SK-N-SH (cell line): ENCODE data around the gene HNRNPA1. TPM values are rescaled to one million over a fixed set of nuclear protein-coding genes. Genes with fewer than 3 reads are reported as not detected.

Experiments
- CTCF ChIA-PET: fragments of 300-600, 350-600 bp; formaldehyde crosslinking; extraction: SDS; loops from one replicate; lab custom pipeline; 2021; lab: Yijun Ruan, JAX
- POLR2A ChIA-PET: fragments of 350-600 bp; sonication (Branson Sonifier 250); formaldehyde crosslinking; extraction: SDS; loops from one replicate; lab custom pipeline; 2020; ENCODE audit warnings: antibody characterized with exemption, inconsistent platforms; lab: Yijun Ruan, JAX
- DNase-seq: peaks from one replicate; pipeline ENCODE4 v3.0.0; 2012
- H2AFZ ChIP-seq: fragments of 200-600 bp; sonication (generic); 2 replicates; pipeline ENCODE4 v1.8.1; 2016; ENCODE audit warnings: antibody characterized with exemption, mild to moderate bottlenecking, low read depth
- H3F3A ChIP-seq: fragments of 200-600 bp; sonication (generic); replicated peaks from 2 replicates; pipeline ENCODE3; 2016; ENCODE audit warnings: antibody characterized with exemption, mild to moderate bottlenecking; ENCODE audit not compliant: insufficient read depth
- H3K27ac ChIP-seq, 2 experiments: fragments of 200-500 bp in 1 of 2; fragments of 200-600 bp in 1 of 2; sonication (Bioruptor generic) in 1 of 2; sonication (generic), shearing (Covaris generic) in 1 of 2; 2 replicates each; pipeline versions ENCODE4 v1.5.1 to v1.6.1; 2014 to 2016; ENCODE audit warnings: low read depth in 2 of 2, inconsistent platforms in 1 of 2, low read length in 1 of 2, mild to moderate bottlenecking in 1 of 2, mixed read lengths in 1 of 2
- H3K27me3 ChIP-seq: fragments of 200-600 bp; sonication (generic), shearing (Covaris generic); 2 replicates; pipeline ENCODE4 v1.6.1; 2016; ENCODE audit warnings: mixed run types; ENCODE audit not compliant: insufficient read depth
- H3K36me3 ChIP-seq, 2 experiments: fragments of 200-500 bp in 1 of 2; fragments of 200-600 bp in 1 of 2; sonication (Bioruptor generic) in 1 of 2; sonication (generic) in 1 of 2; replicated peaks in 1 of 2; 2 replicates each; pipeline versions ENCODE3 to v1.5.1; 2014 to 2016; ENCODE audit warnings: low read length in 1 of 2, mild to moderate bottlenecking in 1 of 2; ENCODE audit not compliant: insufficient read depth in 2 of 2, control insufficient read depth in 1 of 2
- H3K4me1 ChIP-seq, 2 experiments: fragments of 200-500 bp in 1 of 2; fragments of 200-600 bp in 1 of 2; sonication (Bioruptor generic) in 1 of 2; sonication (generic), shearing (Covaris generic) in 1 of 2; 2 replicates each; pipeline versions ENCODE4 v1.5.1 to v1.6.1; 2014 to 2016; ENCODE audit warnings: low read depth in 1 of 2, low read length in 1 of 2, mixed run types in 1 of 2; ENCODE audit not compliant: insufficient read depth in 2 of 2, control insufficient read depth in 1 of 2
- H3K4me2 ChIP-seq: fragments of 200-600 bp; sonication (generic), shearing (Covaris generic); 2 replicates; pipeline ENCODE4 v1.6.1; 2017; ENCODE audit warnings: mixed run types
- H3K4me3 ChIP-seq, 2 experiments: fragments of 200-500 bp in 1 of 2; fragments of 200-600 bp in 1 of 2; sonication (Bioruptor generic) in 1 of 2; sonication (generic), shearing (Covaris generic) in 1 of 2; 2 replicates each; pipeline versions ENCODE4 v1.5.1 to v1.8.1; 2014 to 2016; ENCODE audit warnings: low read depth in 2 of 2, inconsistent platforms in 1 of 2, low read length in 1 of 2, mild to moderate bottlenecking in 1 of 2, mixed read lengths in 1 of 2, moderate library complexity in 1 of 2
- H3K79me2 ChIP-seq: fragments of 200-600 bp; sonication (generic); 2 replicates; pipeline ENCODE4 v1.8.1; 2017; ENCODE audit warnings: mild to moderate bottlenecking; ENCODE audit not compliant: insufficient read depth
- H3K9ac ChIP-seq: fragments of 200-600 bp; sonication (generic); 2 replicates; pipeline ENCODE4 v1.6.1; 2017; ENCODE audit warnings: mixed run types
- H3K9me2 ChIP-seq: fragments of 200-600 bp; sonication (generic); 2 replicates; pipeline ENCODE4 v1.6.1; 2017; ENCODE audit warnings: mixed run types
- H3K9me3 ChIP-seq: fragments of 200-600 bp; sonication (generic); 2 replicates; pipeline ENCODE4 v1.6.1; 2017; ENCODE audit warnings: mixed run types, mild to moderate bottlenecking, moderate library complexity
- H4K20me1 ChIP-seq: fragments of 200-600 bp; sonication (generic); 2 replicates; pipeline ENCODE4 v1.6.1; 2017; ENCODE audit warnings: mild to moderate bottlenecking, mixed run types; ENCODE audit not compliant: insufficient read depth
- CTCF ChIP-seq: fragments of 200-600 bp; sonication (generic); IDR thresholded peaks from 2 replicates; pipeline ENCODE4 v1.6.1; 2017; ENCODE audit warnings: antibody characterized with exemption, mild to moderate bottlenecking, moderate library complexity
- ELF1 ChIP-seq: IDR thresholded peaks from 2 replicates; pipeline ENCODE4 v1.4.0; 2012
- EP300 ChIP-seq, 2 experiments: IDR thresholded peaks; 2 replicates each; pipeline versions ENCODE4 v1.4.0 to v1.6.1; 2012; ENCODE audit warnings: borderline replicate concordance in 1 of 2, low read depth in 1 of 2, low read length in 1 of 2
- EZH2phosphoT487 ChIP-seq: fragments of 200-600 bp; sonication (generic); IDR thresholded peaks from 2 replicates; pipeline ENCODE4 v1.6.1; 2017; ENCODE audit warnings: low read depth, mixed run types, mild to moderate bottlenecking, antibody characterized with exemption, moderate library complexity, borderline replicate concordance
- FOSL2 ChIP-seq: IDR thresholded peaks from 2 replicates; pipeline ENCODE4 v1.4.0; 2012; ENCODE audit warnings: low read depth, mild to moderate bottlenecking, moderate library complexity, borderline replicate concordance
- FOXJ3 ChIP-seq: sonication (generic); formaldehyde crosslinking; IDR thresholded peaks from 2 replicates; pipeline ENCODE4 v1.5.1; 2020; ENCODE audit warnings: mild to moderate bottlenecking, missing genetic modification reagents
- FOXM1 ChIP-seq: IDR thresholded peaks from 2 replicates; pipeline ENCODE4 v1.4.0; 2012; ENCODE audit warnings: low read depth, mild to moderate bottlenecking
- GABPA ChIP-seq: IDR thresholded peaks from 2 replicates; pipeline ENCODE4 v1.4.0; 2012; ENCODE audit warnings: low read depth, mild to moderate bottlenecking
- GATA2 ChIP-seq: sonication (generic); formaldehyde crosslinking; IDR thresholded peaks from 2 replicates; pipeline ENCODE4 v1.5.0; 2020; ENCODE audit warnings: mild to moderate bottlenecking, missing genetic modification reagents
- JUND ChIP-seq: IDR thresholded peaks from 2 replicates; pipeline ENCODE4 v1.4.0; 2012
- MAX ChIP-seq: IDR thresholded peaks from 2 replicates; pipeline ENCODE4 v1.4.0; 2012; ENCODE audit warnings: low read depth
- NFIC ChIP-seq: IDR thresholded peaks from 2 replicates; pipeline ENCODE4 v1.4.0; 2012; ENCODE audit warnings: borderline replicate concordance
- RAD21 ChIP-seq: IDR thresholded peaks from 2 replicates; pipeline ENCODE4 v1.6.1; 2012; ENCODE audit warnings: mild to moderate bottlenecking, low read length
- SIN3A ChIP-seq: IDR thresholded peaks from 2 replicates; pipeline ENCODE4 v1.6.1; 2012; ENCODE audit warnings: low read depth, mild to moderate bottlenecking, low read length, moderate library complexity, borderline replicate concordance
- SMC3 ChIP-seq: IDR thresholded peaks from 2 replicates; pipeline ENCODE4 v1.6.1; 2012; ENCODE audit warnings: low read depth, low read length, improper control_type of control experiment
- TAF1 ChIP-seq: IDR thresholded peaks from 2 replicates; pipeline ENCODE4 v1.6.1; 2012; ENCODE audit warnings: low read depth, mild to moderate bottlenecking, low read length, moderate library complexity, borderline replicate concordance
- TCF12 ChIP-seq: IDR thresholded peaks from 2 replicates; pipeline ENCODE4 v1.4.0; 2012
- USF1 ChIP-seq: IDR thresholded peaks from 2 replicates; pipeline ENCODE4 v1.4.0; 2012; ENCODE audit warnings: low read depth, borderline replicate concordance
- USF2 ChIP-seq: fragments of 150-350 bp; IDR thresholded peaks from 2 replicates; pipeline ENCODE4 v1.6.1; 2017; ENCODE audit warnings: antibody characterized with exemption, low read length, low read depth, borderline replicate concordance
- YY1 ChIP-seq: IDR thresholded peaks from 2 replicates; pipeline ENCODE4 v1.4.0; 2012; ENCODE audit warnings: low read depth, mild to moderate bottlenecking
- WGBS: methylation state at CpG from one replicate; pipeline ENCODE4 v1.1.6; 2017; ENCODE audit warnings: low lambda C conversion rate; 5-methylcytosine and 5-hydroxymethylcytosine counted together
- polyA plus RNA-seq, 3 experiments: library from polyadenylated mRNA; depleted of rRNA; stranded (reverse); fragments of >200 nt; gene quantifications; 2 replicates each; pipeline ENCODE4 v1.2.3, GENCODE V29; 2012

The HNRNPA1 gene
- polyA plus RNA-seq, 1 of the 3 experiments (the other 2 are of a cell fraction): 773 TPM

- DNase-seq: no peak
- no peak overlapping the region for H3K9ac ChIP-seq
- peaks cover 0 to 9% of the 10 kb centered on the region in 2 experiments; a peak in 2 of 4 replicates for H3K4me1 ChIP-seq
- TF ChIP-seq NFIC: no peak
- TF ChIP-seq EZH2phosphoT487: no peak
- no peak for TF ChIP-seq GATA2 (CRISPR knock-in tag)
- TF ChIP-seq SIN3A: no peak
- TF ChIP-seq SMC3: no peak
- TF ChIP-seq MAX: no peak
- no peak for TF ChIP-seq USF1
- TF ChIP-seq TAF1: no peak
- no peak for TF ChIP-seq RAD21
- no peak for TF ChIP-seq TCF12
- no peak for TF ChIP-seq CTCF
- TF ChIP-seq GABPA: no peak
- TF ChIP-seq FOXJ3: no peak
- TF ChIP-seq ELF1: no peak
- no peak for TF ChIP-seq YY1
- no peak for TF ChIP-seq USF2
- no peak for TF ChIP-seq FOXM1
- no peak for TF ChIP-seq JUND
- TF ChIP-seq EP300 (IDR thresholded peaks at IDR 0.05; ENCODE audit: borderline replicate concordance in 1 of 2, low read depth in 1 of 2, low read length in 1 of 2): no peak
- no peak for TF ChIP-seq FOSL2
- no peak overlapping the region; a peak in 1 of 4 replicates for H3K27ac ChIP-seq
- no peaks in the 10 kb centered on the region for H3K9me2 ChIP-seq
- H3K4me3 ChIP-seq: no peak overlapping the region
- H4K20me1 ChIP-seq: no peaks in the 10 kb centered on the region
- H3K36me3 ChIP-seq: peaks cover 4 to 8% of the 10 kb centered on the region in 2 experiments
- WGBS: 97% methylated on average over 6 of the region's 6 CpGs
- no peaks in the 10 kb centered on the region for H3K9me3 ChIP-seq
- no peak overlapping the region for H2AFZ ChIP-seq
- peaks cover 3% of the 10 kb centered on the region for H3F3A ChIP-seq
- POLR2A ChIA-PET: no interaction called here
- peaks cover 85% of the 10 kb centered on the region for H3K79me2 ChIP-seq
- H3K4me2 ChIP-seq: no peak overlapping the region
- CTCF ChIA-PET: interaction anchor here (0.6 to 16.1 kb wide), 5 partner anchors 7 to 114 kb away, joined by 3 to 266 read pairs (median 10); no protein-coding TSS in a partner anchor
- H3K27me3 ChIP-seq: no peaks in the 10 kb centered on the region
These were observed 48.2 kb downstream of the HNRNPA1 start for GRCh38 chr12:54328595-54329337.
